Activated naive CD4-positive, alpha-beta T cell treated with anti-CD3 and anti-CD28 coated beads for 36 hours (primary cell): ENCODE data around the gene HERPUD2. TPM values are rescaled to one million over a fixed set of nuclear protein-coding genes. Genes with fewer than 3 reads are reported as not detected.
"Not testable (repeated sequence)": the region's sequence is repeated elsewhere in the genome, so short reads cannot be mapped to it uniquely, and the experiment has no call there.

Source experiments
- CTCF ChIA-PET: fragments of 350-600 bp; sonication (Branson Sonifier 250); formaldehyde crosslinking; loops from one replicate; lab custom pipeline; 2021; ENCODE audit warnings: antibody characterized with exemption; lab: Charles Lee
- DNase-seq: peaks from one replicate; pipeline ENCODE4 v3.0.0-alpha.2; 2020
- H3K27ac Mint-ChIP-seq: one replicate; pipeline ENCODE4 v1.8.0; 2021; ENCODE audit warnings: mild to moderate bottlenecking, mixed read lengths
- H3K27me3 Mint-ChIP-seq: one replicate; pipeline ENCODE4 v1.8.0; 2021; ENCODE audit warnings: low read depth, mixed read lengths
- H3K36me3 Mint-ChIP-seq: one replicate; pipeline ENCODE4 v1.8.0; 2021; ENCODE audit warnings: low read depth, mixed read lengths
- H3K4me1 Mint-ChIP-seq: one replicate; pipeline ENCODE4 v1.8.0; 2021; ENCODE audit warnings: low read depth, mixed read lengths
- H3K4me3 Mint-ChIP-seq: one replicate; pipeline ENCODE4 v1.8.0; 2021; ENCODE audit warnings: mild to moderate bottlenecking, moderate library complexity, mixed read lengths
- H3K9me3 Mint-ChIP-seq: one replicate; pipeline ENCODE4 v1.8.0; 2021; ENCODE audit warnings: mixed read lengths
- intact Hi-C: fragments of 100-400 bp; cut with micrococcal nuclease; formaldehyde crosslinking; loops from one replicate; pipeline ENCODE4 v1.15.1; 2023
- total RNA-seq, 2 experiments: library from RNA; stranded (reverse); gene quantifications; one replicate each; pipeline ENCODE4 v1.2.3, GENCODE V29; 2021

HERPUD2 gene
- total RNA-seq, 2 experiments from 2014 or later, result 20.3 to 22.4 TPM

DNA sequence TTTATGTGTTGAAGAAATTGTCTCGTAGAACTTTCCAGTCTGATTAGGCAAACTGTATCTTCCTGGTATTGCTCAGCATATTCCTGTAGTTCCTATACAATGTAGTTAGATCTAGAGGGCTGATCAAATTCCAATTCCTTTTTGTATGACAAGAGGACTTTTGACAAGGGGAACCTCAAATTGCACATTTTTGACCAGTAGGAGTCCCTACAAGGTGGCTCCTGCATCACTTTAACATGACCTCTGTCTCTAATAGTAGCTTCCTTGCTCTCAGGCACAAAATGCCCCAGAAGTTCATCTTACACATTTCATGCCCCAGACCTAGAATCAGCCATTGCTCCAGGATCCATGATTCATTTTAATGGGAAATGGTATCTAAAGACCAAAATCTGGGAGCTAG lies 18.7 kb downstream of the HERPUD2 start:
- no peak overlapping the region for H3K27ac Mint-ChIP-seq
- no peak for DNase-seq
- no peaks in the 10 kb centered on the region for H3K27me3 Mint-ChIP-seq
- H3K4me1 Mint-ChIP-seq, result peaks cover 54% of the 10 kb centered on the region
- peaks cover 3% of the 10 kb centered on the region for H3K36me3 Mint-ChIP-seq
- no peaks in the 10 kb centered on the region for H3K9me3 Mint-ChIP-seq
- CTCF ChIA-PET, result interaction anchor here (0.6 to 1.3 kb wide), 5 partner anchors 12 to 52 kb away, joined by 3 to 7 read pairs (median 4); no protein-coding TSS in a partner anchor
- no peak overlapping the region for H3K4me3 Mint-ChIP-seq
- intact Hi-C loops, result no loop called here

DNA sequence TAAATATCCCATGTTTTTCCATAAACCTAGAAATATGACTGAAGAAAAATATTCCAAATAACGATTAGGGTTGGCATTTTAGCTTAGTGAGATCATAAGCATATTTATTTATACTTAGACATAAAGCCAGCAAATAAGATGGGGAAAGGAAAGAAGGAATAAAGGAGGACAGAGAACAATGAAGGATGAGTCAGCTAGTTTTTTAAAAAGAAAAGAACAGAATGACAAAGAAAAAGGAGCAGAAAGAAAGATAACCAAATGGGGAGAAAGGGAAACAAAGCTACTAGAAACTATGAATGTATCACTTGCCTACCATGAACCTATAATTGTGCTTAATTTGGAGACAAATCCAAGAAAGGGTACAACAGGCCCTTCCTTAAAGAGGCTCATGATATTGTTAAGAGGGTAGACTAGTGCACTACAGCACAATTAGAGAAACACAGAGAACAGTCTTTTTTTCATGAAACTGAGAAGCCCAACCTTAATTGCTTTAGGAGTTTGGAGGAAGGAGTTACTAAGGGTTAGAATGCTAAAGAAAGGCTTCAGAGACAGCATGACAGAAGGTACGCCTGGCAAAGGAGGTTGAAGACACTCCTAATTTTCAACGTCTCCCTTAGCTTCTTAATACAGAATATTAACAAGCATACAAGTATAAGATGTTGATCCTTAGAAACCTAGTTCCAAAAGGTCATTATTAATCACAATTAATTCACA lies 23.9 kb downstream of the HERPUD2 start:
- Mint-ChIP-seq H3K9me3 (no peaks in the 10 kb centered on the region), H3K36me3 (peaks cover 16% of the 10 kb centered on the region), H3K27me3 (no peaks in the 10 kb centered on the region), H3K4me1 (peaks cover 19% of the 10 kb centered on the region), H3K27ac (no peak overlapping the region), H3K4me3 (no peak overlapping the region)
- DNase-seq, result no peak
- CTCF ChIA-PET, result interaction anchor here (0.7 to 1.2 kb wide), 3 partner anchors 9 to 297 kb away, joined by 3 read pairs; no protein-coding TSS in a partner anchor
- intact Hi-C loops, result no loop called here

DNA sequence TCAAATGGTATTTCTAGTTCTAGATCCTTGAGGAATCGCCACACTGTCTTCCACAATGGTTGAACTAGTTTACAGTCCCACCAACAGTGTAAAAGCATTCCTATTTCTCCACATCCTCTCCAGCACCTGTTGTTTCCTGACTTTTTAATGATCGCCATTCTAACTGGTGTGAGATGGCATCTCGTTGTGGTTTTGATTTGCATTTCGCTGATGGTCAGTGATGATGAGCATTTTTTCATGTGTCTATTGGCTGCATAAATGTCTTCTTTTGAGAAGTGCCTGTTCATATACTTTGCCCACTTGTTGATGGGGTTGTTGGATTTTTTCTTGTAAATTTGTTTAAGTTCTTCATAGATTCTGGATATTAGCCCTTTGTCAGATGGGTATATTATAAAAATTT lies 34.5 kb downstream of the HERPUD2 start:
- DNase-seq, H3K27me3 Mint-ChIP-seq, CTCF ChIA-PET, H3K27ac Mint-ChIP-seq, H3K9me3 Mint-ChIP-seq, intact Hi-C loops, H3K4me3 Mint-ChIP-seq: not testable (repeated sequence)
- Mint-ChIP-seq H3K36me3 (peaks cover 56% of the 10 kb centered on the region), H3K4me1 (peaks cover 26% of the 10 kb centered on the region)

DNA sequence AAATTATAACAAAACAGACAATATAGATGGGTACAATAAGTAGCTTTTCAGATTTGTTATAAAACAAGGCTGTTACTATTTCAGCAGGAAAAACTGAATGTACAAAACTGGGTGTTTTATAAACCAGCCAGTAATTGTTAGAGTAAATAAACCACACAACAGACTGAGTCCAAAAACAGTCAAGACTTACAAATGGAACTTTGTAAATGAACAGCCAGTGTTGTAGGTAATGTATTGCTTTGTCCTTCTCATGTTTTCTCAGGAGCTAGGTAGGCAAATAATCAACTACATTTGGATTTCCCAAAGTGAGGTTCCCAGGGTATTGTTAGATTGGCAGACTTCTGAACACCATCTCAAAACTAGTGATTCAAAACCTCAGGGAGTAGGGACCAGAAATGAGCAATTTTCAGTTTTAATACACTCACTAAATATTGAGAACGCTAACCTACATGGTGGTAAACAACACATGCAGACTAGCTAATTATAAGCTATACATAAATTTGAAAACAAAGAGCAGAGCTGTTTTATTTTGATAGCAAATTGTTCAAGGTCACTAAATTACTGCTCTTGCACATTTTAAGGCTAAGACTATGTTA lies 36.2 kb downstream of the HERPUD2 start:
- CTCF ChIA-PET, result interaction anchor here (1.2 kb wide), 1 partner anchor 41 kb away, joined by 3 read pairs; no protein-coding TSS in a partner anchor
- H3K27ac Mint-ChIP-seq, result no peak overlapping the region
- no peak for DNase-seq
- H3K27me3 Mint-ChIP-seq, result no peaks in the 10 kb centered on the region
- intact Hi-C loops, result no loop called here
- H3K9me3 Mint-ChIP-seq, result peaks cover 15% of the 10 kb centered on the region
- H3K36me3 Mint-ChIP-seq, result peaks cover 54% of the 10 kb centered on the region
- no peak overlapping the region for H3K4me3 Mint-ChIP-seq
- peaks cover 38% of the 10 kb centered on the region for H3K4me1 Mint-ChIP-seq

DNA sequence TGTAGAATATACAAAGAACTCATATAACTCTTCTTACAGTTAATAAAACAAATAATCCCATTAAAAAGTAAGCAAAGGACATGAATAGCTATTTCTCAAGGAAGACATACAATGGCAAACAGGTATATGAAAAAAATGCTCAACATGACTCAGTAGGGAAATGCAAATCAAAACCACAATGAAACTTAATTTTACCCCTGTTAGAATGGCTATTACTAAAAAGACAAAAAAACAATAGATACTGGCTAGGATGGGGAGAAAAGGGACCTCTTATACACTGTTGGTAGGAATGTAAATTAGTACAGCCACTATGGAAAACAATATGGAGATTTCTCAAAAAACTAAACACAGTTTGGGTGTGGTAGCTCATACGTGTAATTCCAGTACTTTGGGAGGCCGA lies 37.8 kb downstream of the HERPUD2 start:
- Mint-ChIP-seq H3K9me3 (peaks cover 28% of the 10 kb centered on the region), H3K27ac (peak overlapping the region; percentile 44), H3K4me1 (peaks cover 54% of the 10 kb centered on the region), H3K4me3 (no peak overlapping the region), H3K36me3 (peaks cover 59% of the 10 kb centered on the region), H3K27me3 (no peaks in the 10 kb centered on the region)
- CTCF ChIA-PET, result interaction anchor here (1.2 kb wide), 1 partner anchor 43 kb away, joined by 3 read pairs; no protein-coding TSS in a partner anchor
- DNase-seq, result no peak
- intact Hi-C loops, result loop anchor here (1.0 to 2.0 kb wide), 2 partner anchors 24 to 34 kb away; no protein-coding TSS in a partner anchor

DNA sequence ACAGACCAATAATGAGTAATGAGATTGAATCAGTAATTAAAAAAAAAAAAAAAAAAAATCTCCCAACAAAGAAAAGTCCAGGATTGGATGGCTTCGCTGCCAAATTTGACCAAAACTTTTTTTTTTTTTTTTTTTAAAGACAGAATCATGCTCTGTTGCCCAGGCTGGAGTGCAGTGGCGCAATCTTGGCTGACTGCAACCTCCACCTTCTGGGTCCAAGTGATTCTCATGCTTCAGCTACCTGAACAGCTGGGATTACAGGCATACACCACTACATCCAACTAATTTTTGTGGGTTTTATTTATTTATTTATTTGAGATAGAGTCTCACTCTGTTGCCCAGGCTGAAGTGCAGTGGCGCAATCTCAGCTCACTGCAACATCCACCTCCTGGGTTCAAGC lies 40.4 kb downstream of the HERPUD2 start:
- Mint-ChIP-seq H3K9me3 (peaks cover 20% of the 10 kb centered on the region), H3K4me1 (peaks cover 66% of the 10 kb centered on the region), H3K36me3 (peaks cover 53% of the 10 kb centered on the region)
- intact Hi-C loops, H3K27me3 Mint-ChIP-seq, H3K27ac Mint-ChIP-seq, H3K4me3 Mint-ChIP-seq, DNase-seq: not testable (repeated sequence)
- CTCF ChIA-PET, result interaction anchor here (0.6 kb wide), 1 partner anchor 25 kb away, joined by 3 read pairs; no protein-coding TSS in a partner anchor

DNA sequence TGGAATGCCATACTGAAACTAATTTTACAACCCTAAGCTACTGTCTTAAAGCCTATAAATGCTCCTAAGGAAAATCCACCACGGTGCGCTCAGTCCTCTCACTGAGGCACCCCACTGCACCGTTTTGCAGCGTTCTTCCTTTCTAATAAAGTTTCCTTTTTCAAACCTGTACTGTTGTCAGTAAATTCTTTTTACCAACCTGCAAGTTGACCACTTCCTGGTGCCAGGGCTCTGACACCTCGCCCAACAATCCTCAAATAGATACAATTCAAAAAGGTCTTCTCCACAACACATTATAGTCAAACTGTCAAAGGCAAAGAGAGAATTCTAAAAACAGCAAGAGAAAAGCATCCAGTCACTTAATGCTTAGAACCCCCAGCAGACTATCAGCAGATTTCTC lies 42.8 kb downstream of the HERPUD2 start:
- Mint-ChIP-seq H3K27ac (no peak overlapping the region), H3K36me3 (peaks cover 46% of the 10 kb centered on the region), H3K9me3 (peaks cover 20% of the 10 kb centered on the region), H3K27me3 (no peaks in the 10 kb centered on the region), H3K4me3 (no peak overlapping the region), H3K4me1 (peaks cover 69% of the 10 kb centered on the region)
- intact Hi-C loops, result no loop called here
- CTCF ChIA-PET, result no interaction called here
- DNase-seq, result peak; percentile 23

DNA sequence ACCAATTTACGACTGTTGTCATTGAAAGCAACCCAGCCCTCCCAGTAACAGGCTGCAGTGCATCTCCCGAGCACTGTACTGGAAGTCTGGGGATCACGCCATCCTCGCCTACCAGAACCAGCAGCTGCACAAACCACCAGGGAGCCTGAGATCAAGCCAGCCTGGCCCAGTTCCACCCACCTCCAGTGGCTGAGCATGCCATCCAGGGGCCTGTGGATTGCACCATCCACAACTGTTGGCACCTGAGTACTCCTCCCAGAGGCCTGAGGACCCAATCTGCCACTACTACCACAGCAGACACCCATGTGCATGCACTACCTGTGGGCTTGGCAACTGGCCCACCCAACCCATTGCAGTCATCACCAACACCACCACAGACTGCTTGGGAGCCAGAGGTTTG lies 44.2 kb downstream of the HERPUD2 start:
- DNase-seq, result no peak
- no peak overlapping the region for H3K27ac Mint-ChIP-seq
- CTCF ChIA-PET, result no interaction called here
- H3K9me3 Mint-ChIP-seq, result peaks cover 20% of the 10 kb centered on the region
- H3K27me3 Mint-ChIP-seq, result no peaks in the 10 kb centered on the region
- H3K36me3 Mint-ChIP-seq, result peaks cover 40% of the 10 kb centered on the region
- H3K4me1 Mint-ChIP-seq, result peaks cover 73% of the 10 kb centered on the region
- intact Hi-C loops, result no loop called here
- no peak overlapping the region for H3K4me3 Mint-ChIP-seq

DNA sequence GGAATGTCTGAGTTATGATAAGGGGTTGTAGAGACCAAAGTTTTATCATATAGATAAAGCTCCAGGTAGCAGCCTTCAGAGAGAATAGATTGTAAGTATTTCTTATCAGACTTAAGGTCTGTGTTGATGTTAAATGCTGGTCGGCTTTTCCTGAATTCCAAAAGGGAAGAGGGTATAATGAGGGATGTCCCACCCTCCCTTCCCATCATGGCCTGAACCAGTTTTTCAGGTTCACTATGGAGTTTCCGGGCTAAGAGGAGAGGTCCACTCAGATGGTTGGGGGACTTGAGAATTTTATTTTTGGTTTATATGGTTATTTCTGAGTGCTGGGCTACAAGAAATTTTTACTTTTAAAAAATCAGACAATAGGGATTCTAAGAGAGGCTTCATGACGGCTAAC lies 45.2 kb downstream of the HERPUD2 start:
- CTCF ChIA-PET, result no interaction called here
- intact Hi-C loops, result loop anchor here (5.0 kb wide), 1 partner anchor 253 kb away; no protein-coding TSS in a partner anchor
- Mint-ChIP-seq H3K27me3 (no peaks in the 10 kb centered on the region), H3K9me3 (peaks cover 17% of the 10 kb centered on the region), H3K27ac (no peak overlapping the region), H3K36me3 (peaks cover 31% of the 10 kb centered on the region), H3K4me1 (peaks cover 67% of the 10 kb centered on the region), H3K4me3 (no peak overlapping the region)
- no peak for DNase-seq

DNA sequence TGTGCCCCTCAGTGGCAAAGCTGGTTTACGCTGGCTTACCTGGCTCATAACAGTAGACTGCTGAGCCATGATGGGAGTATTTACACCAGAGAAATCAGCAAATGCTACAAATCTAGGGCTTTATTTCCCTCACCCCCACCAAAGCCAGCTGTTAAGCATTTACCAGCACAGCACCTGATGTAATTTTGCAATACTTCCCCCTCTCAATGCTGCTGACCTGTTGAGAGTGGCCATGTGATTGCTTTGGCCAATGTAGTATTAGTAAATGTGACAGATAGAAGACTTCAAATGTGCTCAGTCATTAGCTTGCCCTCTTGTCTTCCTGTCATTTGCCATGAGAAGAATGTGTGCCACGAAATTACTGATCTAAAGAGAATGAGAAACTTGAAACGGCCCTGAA lies 46.6 kb downstream of the HERPUD2 start:
- intact Hi-C loops, result loop anchor here (5.0 kb wide), 1 partner anchor 254 kb away; no protein-coding TSS in a partner anchor
- CTCF ChIA-PET, result no interaction called here
- H3K27ac Mint-ChIP-seq, result no peak overlapping the region
- peaks cover 11% of the 10 kb centered on the region for H3K9me3 Mint-ChIP-seq
- no peaks in the 10 kb centered on the region for H3K27me3 Mint-ChIP-seq
- no peak overlapping the region for H3K4me3 Mint-ChIP-seq
- peaks cover 22% of the 10 kb centered on the region for H3K36me3 Mint-ChIP-seq
- H3K4me1 Mint-ChIP-seq, result peaks cover 64% of the 10 kb centered on the region
- no peak for DNase-seq

DNA sequence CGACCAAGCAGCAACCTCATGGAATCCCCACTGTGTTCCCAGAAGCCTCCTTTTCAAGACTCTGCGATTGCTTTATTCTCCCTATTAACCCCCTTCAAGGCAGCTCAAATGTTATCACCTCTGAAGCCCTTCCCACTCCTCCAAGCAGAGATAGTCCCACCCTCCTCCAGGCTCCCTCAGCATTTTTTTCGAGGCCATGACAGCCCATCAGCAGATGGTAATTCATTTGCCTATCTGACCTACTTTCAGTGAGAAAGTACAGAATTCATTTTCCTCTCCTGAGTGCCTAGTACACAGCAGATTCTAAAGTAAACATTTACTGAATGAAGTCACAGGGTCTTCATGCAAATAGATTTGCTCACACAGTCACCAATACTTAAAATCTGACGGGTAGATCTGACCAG lies 47.8 kb downstream of the HERPUD2 start:
- no peak overlapping the region for H3K27ac Mint-ChIP-seq
- peaks cover 56% of the 10 kb centered on the region for H3K4me1 Mint-ChIP-seq
- intact Hi-C loops, result loop anchor here (5.0 kb wide), 1 partner anchor 255 kb away; no protein-coding TSS in a partner anchor
- H3K4me3 Mint-ChIP-seq, result no peak overlapping the region
- no peak for DNase-seq
- peaks cover 1% of the 10 kb centered on the region for H3K9me3 Mint-ChIP-seq
- CTCF ChIA-PET, result no interaction called here
- no peaks in the 10 kb centered on the region for H3K27me3 Mint-ChIP-seq
- peaks cover 10% of the 10 kb centered on the region for H3K36me3 Mint-ChIP-seq

DNA sequence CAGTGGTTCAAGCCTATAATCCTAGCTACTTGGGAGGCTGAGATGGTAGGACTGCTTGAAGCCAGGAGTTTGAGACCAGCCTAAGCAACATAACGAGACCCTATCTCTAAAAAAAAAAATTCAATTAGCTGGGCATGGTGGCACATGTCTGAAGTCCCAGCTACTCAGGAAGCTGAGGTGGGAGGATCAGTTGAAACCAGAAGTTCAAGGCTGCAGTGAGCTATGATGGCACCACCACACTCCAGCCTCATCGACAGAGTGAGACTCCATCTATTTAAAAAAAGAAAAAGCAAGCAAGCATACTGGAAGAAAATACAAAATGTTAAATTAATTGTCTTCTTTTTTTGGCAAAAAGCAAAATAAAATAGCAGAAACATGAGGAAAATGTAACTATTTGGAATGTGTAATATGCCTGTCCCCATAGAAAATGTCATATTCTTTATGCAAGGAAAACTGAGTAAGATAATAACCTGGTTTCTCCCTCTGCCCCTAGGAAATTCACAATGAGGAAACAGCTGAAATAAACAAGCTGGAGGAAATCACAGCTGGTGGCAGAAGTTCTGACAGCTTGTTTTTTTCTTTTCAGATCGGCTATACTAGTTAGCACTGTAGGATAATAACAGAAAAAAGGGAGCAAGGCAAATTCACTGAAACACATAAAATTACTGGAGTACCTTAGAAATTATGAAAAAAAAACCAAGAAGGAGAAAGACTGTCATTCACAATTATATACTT lies 48.5 kb downstream of the HERPUD2 start:
- H3K27me3 Mint-ChIP-seq, result no peaks in the 10 kb centered on the region
- peaks cover 8% of the 10 kb centered on the region for H3K36me3 Mint-ChIP-seq
- no peaks in the 10 kb centered on the region for H3K9me3 Mint-ChIP-seq
- peak overlapping the region; percentile 47 for H3K27ac Mint-ChIP-seq
- peaks cover 56% of the 10 kb centered on the region for H3K4me1 Mint-ChIP-seq
- DNase-seq, result peak; percentile 14
- CTCF ChIA-PET, result interaction anchor here (0.6 to 1.3 kb wide), 4 partner anchors 9 to 48 kb away, joined by 3 to 4 read pairs (median 3); no protein-coding TSS in a partner anchor
- H3K4me3 Mint-ChIP-seq, result no peak overlapping the region
- intact Hi-C loops, result loop anchor here (5.0 kb wide), 1 partner anchor 256 kb away; no protein-coding TSS in a partner anchor
